GM12872 (cell line): ENCODE results near the gene SCD5.

Experiments used
- TF ChIP-seq, protein P1 (sequence below): IDR thresholded peaks from 3 replicates; pipeline ENCODE4 v1.5.1; 2011; ENCODE audit warnings: low read depth, mild to moderate bottlenecking, low read length, moderate library complexity; ENCODE audit not compliant: insufficient read depth

SCD5 gene

DNA sequence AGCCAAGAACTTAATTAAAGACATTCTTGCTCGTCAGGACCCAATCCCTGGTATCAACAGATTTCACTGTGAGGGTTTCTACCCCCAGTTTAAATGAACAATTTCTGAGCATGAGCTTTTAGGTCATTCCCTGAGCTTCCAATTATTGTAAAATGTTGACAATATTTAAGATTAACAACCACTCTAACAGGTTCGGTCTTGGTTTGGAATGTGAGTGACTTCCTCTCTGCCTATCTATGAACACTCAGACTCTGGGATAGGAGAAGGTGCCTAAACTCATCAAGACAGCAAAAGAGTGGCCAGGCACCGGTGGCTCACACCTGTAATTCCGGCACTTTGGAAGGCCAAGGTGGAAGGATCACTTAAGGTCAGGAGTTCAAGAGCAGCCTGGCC lies 153.9 kb downstream of the SCD5 start:
- TF ChIP-seq, protein P1, sequence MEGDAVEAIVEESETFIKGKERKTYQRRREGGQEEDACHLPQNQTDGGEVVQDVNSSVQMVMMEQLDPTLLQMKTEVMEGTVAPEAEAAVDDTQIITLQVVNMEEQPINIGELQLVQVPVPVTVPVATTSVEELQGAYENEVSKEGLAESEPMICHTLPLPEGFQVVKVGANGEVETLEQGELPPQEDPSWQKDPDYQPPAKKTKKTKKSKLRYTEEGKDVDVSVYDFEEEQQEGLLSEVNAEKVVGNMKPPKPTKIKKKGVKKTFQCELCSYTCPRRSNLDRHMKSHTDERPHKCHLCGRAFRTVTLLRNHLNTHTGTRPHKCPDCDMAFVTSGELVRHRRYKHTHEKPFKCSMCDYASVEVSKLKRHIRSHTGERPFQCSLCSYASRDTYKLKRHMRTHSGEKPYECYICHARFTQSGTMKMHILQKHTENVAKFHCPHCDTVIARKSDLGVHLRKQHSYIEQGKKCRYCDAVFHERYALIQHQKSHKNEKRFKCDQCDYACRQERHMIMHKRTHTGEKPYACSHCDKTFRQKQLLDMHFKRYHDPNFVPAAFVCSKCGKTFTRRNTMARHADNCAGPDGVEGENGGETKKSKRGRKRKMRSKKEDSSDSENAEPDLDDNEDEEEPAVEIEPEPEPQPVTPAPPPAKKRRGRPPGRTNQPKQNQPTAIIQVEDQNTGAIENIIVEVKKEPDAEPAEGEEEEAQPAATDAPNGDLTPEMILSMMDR, result no peak

DNA sequence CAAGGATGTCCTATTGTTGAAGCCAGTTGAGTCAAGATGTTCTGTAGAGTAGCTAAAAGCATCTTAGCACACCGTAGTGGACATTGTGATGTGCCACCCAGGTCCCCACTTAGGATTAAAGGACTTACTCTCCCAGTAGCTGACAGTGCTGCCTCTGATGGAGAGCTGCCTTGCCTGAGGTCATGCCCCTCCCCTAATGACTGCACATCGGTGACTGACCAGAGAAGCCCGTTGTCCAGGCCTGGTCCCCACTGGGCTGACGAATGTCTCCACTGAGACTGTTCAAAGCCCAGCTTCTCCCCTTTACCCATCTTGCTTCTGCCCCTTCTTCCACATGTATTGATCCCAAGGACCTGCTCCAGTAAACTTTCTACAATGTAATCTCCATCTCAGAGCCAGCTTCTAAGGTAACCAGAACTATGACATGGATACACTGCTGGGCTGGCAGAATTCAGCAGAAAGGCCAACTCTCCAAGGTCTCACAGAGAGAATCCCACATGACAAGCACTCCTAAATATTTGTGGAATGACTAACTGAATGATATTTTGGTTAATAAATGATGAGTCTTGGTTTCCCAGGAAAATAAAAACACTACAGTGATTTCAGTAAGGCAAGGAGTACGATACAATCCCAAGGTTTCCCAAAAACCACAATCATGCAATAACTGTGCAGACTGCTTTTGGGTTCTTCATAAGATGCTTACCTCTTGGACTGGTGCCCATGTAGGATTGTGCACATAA lies 154.4 kb downstream of the SCD5 start:
- TF ChIP-seq, protein P1, result no peak

- TF ChIP-seq, protein P1, result no peak
Measured at GRCh38 chr4:82642331-82642730, 156.3 kb downstream of the SCD5 start.

DNA sequence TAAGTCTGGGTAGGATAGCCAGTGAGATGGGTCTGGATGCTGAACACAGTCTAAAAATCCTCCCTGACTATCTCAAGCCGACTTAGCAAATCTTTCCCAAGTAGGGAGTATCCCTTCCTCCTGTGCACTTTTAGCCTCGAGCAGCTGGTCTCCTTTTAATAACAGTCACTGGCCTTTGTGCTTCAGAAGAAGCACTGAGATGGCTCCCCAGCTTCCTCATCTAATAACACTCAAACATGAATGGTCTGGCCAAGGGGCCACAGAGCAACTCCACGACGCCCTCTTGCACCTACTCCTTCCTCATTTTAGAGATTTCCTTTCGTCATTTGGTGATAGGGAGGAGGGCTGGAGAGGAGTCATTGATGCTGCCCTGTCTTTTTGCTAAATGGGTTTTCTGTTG lies 158.1 kb downstream of the SCD5 start:
- TF ChIP-seq, protein P1, result no peak

DNA sequence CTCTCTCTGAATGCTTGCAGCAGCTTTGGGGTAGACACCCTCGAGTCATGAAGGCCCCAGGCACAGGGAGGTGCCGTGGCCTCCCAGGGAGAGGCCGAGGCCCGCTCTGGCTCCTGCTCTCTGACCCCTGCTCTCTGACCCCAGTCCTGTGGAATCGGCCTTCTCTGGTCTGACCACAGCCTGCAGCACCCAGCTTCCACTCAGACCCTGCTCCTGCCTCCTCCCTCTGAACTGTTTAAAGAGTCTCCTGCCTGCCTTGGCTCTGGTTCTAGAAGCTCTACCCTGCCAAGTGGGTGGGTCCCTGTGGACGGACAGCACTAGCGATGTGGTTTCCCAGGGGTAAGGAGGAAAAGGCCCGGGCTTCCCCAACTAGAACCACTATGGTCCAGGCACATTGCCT lies 158.6 kb downstream of the SCD5 start:
- TF ChIP-seq, protein P1, result no peak

GRCh38 chr4:82638479-82638878 lies 160.1 kb downstream of the SCD5 start:
- TF ChIP-seq, protein P1, result peak; percentile 26; the same call in 1 of the 3 replicates

- TF ChIP-seq, protein P1, result no peak
Measured at GRCh38 chr4:82630079-82630478, 168.5 kb downstream of the SCD5 start.
